Stimulated activated CD8-positive, alpha-beta memory T cell treated with anti-CD3 and anti-CD28 coated beads, Interleukin-4, amount 100 ng/mL, for 4 hours (primary cell): ENCODE data around the gene SRPK1.

Experiments used
- DNase-seq, 2 donors: peaks; one replicate each; pipeline ENCODE4 v3.0.0-alpha.2; 2020; ENCODE audit warnings: low read depth in 2 of 2, low spot score in 1 of 2

SRPK1 gene

GRCh38 chr6:35903679-35904078 is 17.2 kb downstream of the SRPK1 start:
- no peak for DNase-seq

GRCh38 chr6:35900448-35900847 is 20.4 kb downstream of the SRPK1 start:
- DNase-seq: no peak

- no peak for DNase-seq
These were observed 22.9 kb downstream of the SRPK1 start for GRCh38 chr6:35898003-35898402.

GRCh38 chr6:35897486-35897885 is 23.4 kb downstream of the SRPK1 start:
- DNase-seq: no peak

- no peak for DNase-seq
These were observed 23.9 kb downstream of the SRPK1 start for GRCh38 chr6:35897036-35897435.

- DNase-seq: no peak
These were observed 24.7 kb downstream of the SRPK1 start for GRCh38 chr6:35896228-35896627.

- DNase-seq: no peak
These were observed 25.3 kb downstream of the SRPK1 start for GRCh38 chr6:35895560-35895959.

GRCh38 chr6:35894776-35895175 is 26.1 kb downstream of the SRPK1 start:
- no peak for DNase-seq

- DNase-seq: no peak
These were observed 27.7 kb downstream of the SRPK1 start for GRCh38 chr6:35893246-35893645.

- no peak for DNase-seq
These were observed 28.4 kb downstream of the SRPK1 start for GRCh38 chr6:35892482-35892881.

GRCh38 chr6:35879151-35879550 is 41.7 kb downstream of the SRPK1 start:
- no peak for DNase-seq

- no peak for DNase-seq
These were observed 44.0 kb downstream of the SRPK1 start for GRCh38 chr6:35876902-35877301.

GRCh38 chr6:35874730-35875129 is 46.2 kb downstream of the SRPK1 start:
- no peak for DNase-seq

- DNase-seq: no peak
These were observed 61.5 kb downstream of the SRPK1 start for GRCh38 chr6:35859367-35859766.

- no peak for DNase-seq
These were observed 63.0 kb downstream of the SRPK1 start for GRCh38 chr6:35857853-35858252.

- no peak for DNase-seq
These were observed 64.6 kb downstream of the SRPK1 start for GRCh38 chr6:35856250-35856649.

- no peak for DNase-seq
These were observed 67.9 kb downstream of the SRPK1 start for GRCh38 chr6:35852994-35853393.

- DNase-seq: no peak
These were observed 70.7 kb downstream of the SRPK1 start for GRCh38 chr6:35850208-35850607.

- DNase-seq: no peak
These were observed 76.6 kb downstream of the SRPK1 start for GRCh38 chr6:35844290-35844689.

GRCh38 chr6:35842381-35842780 is 78.5 kb downstream of the SRPK1 start:
- DNase-seq: no peak

GRCh38 chr6:35839019-35839418 is 81.9 kb downstream of the SRPK1 start:
- DNase-seq: no peak

- no peak for DNase-seq
These were observed 87.4 kb downstream of the SRPK1 start for GRCh38 chr6:35833536-35833935.

GRCh38 chr6:35831257-35832007 is 89.5 kb downstream of the SRPK1 start:
- DNase-seq: no peak
